Stimulated activated CD4-positive, alpha-beta T cell treated with anti-CD3 and anti-CD28 coated beads, TNF-alpha, amount 100 ng/mL, for 24 hours (primary cell): ENCODE data around the gene TMEM184A.
"Not testable (repeated sequence)": the region's sequence is repeated elsewhere in the genome, so short reads cannot be mapped to it uniquely, and the experiment has no call there.

Source experiments
- DNase-seq, 3 experiments: peaks; one replicate each; pipeline ENCODE4 v3.0.0-alpha.2; 2020; ENCODE audit warnings: low read depth in 3 of 3

The TMEM184A gene

DNA sequence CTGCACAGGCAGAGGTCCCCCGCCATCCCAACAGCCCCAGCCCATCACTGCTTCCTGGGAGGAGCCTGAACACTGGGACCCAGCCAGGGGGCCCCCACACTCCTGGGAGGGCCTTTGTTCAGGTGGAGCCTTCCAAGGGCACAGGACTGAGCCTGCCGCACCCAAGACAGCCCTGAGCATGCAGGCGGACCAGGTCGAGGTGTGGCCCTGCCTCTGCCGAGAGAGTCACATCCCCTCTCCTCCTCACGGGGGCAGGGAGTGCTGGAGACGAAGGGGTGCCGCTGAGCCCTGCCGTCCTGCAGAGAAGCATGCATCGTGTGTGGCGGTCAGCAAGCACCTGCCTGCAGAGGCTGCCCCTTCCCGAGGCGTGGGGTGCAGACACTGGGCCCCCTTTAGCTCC is 32.8 kb downstream of the TMEM184A start:
- no peak for DNase-seq

DNA sequence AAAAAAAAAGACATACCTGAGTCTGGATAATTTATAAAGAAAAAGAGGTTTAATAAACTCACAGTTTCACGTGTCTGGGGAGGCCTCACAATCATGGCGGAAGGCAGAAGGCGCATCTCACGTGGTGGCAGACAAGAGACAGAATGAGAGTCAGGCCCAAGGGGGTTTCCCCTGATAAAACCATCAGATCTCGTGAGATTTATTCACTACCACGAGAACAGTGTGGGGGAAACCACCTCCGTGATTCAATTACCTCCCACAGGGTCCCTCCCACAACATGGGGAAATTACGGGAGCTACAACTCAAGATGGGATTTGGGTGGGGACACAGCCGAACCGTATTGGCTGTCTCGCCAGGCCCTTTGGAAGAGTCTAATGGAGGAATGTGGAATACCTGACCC is 34.5 kb downstream of the TMEM184A start:
- no peak for DNase-seq

DNA sequence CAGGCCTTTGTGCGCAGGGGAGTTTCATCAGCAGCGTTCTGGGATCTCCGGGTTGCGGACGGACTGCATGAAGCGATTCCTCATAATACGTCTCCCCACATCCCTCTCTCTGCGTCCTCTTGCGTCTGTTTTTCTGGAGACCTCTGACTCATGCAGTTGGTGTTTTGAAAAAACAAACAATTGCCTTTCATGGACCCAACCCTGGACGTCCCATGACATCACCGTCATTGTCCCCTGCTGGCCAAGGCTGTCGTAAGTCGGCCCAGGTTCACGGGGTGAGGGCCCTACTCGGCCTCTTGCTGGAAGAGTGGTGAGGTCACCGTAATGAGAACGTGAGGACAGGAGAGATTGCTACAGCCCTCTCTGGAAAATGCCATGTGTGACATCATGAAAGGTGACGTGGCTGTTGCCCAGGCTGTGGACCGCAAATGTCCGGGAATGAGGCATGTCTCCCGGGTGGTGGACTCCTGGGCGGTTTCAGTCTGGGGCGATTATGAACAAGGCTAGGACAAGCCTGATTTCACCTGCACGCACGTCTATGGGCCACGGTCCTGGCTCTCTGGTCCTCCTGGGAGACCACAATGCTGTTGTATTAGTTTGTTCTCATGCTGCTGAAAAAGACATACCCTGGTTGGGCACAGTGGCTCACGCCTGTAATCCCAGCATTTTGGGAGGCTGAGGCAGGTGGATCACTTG is 35.3 kb downstream of the TMEM184A start:
- DNase-seq, result no peak

DNA sequence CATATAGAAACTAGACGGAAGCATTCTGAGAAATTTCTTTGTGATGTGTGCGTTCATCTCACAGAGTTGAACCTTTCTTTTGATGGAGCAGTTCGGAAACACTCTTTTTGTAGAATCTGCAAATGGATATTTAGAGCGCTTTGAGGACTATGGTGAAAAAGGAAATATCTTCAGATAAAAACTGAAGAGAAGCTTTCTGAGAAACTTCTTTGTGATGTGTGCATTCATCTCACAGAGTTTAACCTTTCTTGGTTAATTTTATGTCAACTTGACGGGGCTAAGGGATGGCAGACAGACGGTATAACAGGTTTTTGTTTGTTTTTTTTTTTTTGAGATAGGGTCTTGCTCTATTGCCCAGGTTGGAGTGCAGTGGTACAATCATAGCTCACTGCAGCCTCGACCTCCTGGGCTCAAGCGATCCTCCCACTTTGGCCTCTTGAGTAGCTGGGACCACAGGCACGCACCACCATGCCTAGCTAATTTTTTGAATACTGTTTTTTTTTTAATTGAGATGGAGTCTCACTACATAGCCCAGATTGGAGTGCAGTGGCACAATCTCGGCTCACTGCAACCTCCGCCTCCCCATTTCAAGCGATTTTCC is 36.6 kb downstream of the TMEM184A start:
- not testable (repeated sequence) for DNase-seq

DNA sequence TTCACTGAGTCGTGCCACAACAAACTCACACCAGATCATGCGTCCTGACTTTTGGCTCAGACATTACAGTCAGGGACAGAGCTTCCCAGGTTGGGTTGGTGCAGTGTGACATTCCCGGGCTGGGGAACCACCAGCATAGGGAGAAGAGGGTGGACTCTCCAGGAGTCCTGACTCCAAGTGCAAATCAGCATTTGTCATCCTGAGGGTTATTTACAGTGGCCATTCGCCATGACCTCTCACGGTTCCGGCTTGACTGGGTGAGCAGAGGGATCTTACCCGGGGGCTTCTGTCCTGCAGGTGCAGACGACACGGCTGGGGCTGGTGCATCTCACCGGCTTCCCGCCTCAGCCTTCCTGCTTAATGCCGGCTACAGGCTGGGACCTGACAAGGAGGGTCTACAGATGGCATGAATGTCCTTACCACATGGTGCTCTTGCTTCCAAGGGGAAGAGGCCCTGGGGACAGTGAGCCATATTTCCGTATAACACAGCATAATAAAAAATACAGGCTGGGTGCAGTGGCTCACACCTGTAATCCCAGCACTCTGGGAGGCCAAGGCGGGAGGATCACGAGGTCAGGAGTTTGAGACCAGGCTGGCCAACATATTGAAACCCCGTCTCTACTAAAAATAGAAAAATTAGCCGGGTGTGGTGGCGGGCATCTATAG is 39.3 kb downstream of the TMEM184A start:
- no peak for DNase-seq

DNA sequence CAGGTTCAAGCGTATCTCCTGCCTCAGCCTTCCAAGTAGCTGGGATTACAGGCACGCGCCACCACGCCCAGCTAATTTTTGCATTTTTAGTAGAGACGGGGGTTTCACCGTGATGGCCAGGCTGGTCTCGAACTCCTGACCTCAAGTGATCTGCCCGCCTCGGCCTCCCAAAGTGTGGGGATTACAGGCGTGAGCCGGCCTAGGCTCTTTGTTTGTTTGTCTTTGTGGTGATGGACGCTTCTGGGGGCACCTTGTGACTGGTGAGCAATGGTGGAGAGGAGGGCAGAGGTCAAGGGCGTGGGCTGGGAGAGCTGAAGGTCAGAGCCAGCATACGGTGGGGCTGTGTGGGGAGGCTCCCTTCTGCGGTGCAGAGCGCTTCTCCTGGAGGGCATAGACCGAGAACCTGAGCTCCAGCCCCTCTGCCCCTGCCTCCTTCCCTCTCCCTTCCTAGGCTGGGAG is 40.5 kb downstream of the TMEM184A start:
- not testable (repeated sequence) for DNase-seq

DNA sequence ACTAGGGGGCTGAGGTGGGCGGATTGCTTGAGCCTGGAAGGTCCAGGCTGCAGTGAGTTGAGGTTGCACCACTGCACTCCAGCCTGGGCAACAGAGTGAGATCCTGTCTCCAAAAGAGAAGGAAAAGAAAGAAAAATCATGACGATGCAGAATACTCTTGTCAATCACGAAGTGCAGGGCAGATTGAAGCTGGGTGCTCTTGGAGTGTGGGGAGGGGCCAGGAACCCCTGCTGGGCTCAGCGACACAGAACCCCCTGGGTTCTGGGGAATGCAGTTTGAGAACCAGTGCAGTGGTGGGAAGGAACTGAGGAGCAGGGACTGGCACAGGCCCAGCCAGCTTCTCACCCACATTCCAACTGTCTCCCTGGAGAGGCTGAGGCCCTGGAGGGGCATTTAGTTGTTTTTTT is 41.0 kb downstream of the TMEM184A start:
- no peak for DNase-seq

DNA sequence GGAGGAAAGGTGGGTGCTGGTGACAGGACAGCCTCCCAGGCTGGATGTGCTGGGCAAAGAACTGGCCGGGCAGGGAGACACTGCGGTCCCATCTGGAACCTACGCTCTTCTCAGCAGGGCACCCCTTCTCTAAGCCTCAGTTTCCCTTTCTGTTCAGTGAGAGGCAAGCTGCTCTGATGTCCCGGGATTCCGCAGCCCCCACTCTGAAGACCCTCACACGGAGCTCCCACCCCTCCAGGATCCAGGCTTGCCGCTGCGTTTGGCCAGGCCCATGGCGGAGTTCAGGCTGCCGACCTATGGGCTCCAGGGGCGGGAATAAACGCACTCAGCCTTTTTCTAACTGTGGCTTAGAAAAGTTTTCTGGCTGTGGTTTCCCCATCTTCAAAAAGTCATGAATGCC is 41.6 kb downstream of the TMEM184A start:
- no peak for DNase-seq

DNA sequence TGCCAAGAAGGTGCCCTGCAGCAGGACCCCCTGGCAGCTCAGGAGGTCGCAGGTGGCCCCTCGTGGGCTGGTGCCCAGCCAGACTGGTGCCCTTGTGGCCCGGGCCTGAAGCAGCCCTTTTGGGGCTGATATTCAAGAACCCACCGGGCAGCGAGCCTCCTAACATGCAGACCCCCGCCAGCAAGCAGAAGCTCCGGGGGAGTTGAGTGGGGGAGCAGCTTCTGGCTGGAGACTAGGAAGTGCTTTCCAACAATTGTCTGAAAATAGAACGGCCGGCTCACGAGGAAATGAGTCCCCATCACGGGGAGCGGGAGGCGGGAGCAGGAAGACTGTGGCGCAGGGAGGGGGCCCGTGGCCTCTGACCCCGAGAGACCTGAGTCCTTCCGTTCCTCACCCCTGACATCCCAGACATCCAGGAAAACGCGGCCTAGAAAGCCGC is 42.3 kb downstream of the TMEM184A start:
- DNase-seq, result no peak

DNA sequence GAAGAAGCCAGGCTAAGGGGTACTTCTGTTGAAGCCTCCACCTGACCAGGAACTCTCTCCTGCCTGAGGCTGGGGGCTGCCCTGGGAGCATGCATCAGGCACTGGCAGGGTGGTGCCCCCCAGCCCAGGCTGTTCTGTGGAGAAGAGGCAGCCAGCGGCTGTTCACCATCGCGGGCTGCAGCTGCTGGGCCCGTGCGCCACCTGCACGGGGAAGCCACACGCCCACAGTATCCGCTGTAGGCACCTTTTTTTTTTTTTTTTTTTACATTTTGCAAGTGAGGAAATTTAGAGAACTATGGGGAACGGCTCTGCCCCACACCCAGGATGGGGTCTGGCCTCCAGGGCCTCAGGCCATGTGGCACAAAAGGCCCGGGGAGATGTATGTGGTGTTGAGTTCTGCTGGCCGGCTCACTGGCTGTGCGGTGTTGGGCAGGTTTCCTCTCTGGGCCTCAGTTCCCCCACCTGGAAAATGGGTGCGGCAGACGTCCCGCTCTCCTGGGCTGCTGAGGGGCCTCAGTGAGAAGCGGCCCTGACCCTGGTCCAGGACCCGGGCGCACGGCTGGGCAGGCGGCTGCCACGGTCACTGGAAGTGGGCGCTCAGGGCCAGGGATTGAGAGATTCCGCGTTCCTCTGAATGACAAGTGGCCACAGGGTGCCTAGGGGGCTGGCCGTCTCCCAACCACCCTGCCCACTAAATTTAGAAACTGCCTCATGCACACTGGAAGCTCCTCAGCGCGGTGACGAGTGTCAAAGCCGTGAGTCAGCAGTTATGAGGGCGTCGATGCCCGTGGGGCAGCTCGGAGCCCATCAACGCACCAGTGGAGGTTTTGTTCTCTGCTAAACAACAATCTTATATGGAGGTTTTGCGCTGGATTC is 43.0 kb downstream of the TMEM184A start:
- peak in 1 of 3 experiments; percentile 41 for DNase-seq

DNA sequence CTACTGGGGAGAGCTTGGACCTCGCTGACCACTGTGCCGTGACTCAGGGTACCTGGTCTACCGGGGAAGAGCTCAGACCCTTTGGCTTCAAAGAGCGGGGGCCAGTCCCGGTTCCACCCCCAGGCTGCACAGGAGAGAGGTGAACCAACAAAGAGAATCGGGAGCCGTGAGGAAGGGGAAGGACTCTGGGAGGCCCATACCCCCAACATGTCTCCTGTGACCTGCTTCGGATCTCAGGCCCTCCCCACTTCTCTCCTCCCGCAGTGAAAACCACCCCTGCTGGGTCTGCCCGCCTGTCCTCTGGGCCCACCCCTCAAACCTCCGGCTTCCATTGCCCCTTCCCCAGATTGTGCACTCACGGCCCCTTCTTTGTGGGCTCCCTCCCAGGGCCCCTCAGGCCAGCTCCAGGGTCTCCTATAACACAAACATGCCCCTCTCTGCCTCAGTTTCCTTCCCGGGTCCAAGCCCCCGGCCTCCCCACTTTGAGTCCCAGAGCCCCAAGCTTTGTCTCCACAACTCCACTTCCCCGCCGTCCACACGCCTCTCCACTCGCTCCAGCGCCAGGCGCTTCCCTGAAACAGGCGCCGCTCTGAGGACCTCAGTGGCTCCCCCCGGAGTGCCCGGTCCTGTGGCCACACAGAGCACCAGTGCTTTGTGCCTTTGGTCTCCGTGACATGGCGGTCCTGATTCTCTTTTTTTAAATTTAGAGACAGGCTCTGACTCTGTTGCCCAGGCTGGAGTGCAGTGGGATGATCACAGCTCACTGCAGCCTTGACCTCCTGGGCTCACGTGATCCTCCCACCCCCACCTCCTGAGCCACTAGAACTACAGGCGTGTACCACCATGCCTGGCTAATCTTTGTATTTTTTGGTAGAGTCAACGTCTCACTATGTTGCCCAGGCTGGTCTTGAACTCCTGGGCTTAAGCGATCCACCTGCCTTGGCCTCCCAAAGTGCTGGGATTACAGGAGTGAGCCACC is 44.3 kb downstream of the TMEM184A start:
- no peak for DNase-seq

DNA sequence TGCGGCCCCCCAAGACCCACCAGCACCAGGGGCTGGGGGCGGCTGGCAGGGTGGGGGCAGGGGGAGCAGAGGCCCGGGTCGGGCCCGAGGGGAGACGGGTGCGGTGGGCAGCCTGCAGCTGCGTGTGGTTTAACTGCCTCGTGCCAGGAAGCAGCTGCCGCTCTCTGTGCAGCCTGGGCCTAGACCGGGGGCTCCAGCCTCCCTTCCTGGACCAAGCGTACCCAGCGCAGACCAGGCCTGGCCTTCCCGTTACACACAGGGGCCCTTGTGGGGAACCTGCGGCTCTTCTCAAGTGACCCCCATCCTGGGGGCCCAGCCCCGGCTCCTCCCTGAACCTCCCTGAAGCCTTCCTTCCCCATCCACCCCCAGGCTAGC is 45.2 kb downstream of the TMEM184A start:
- DNase-seq, result no peak

DNA sequence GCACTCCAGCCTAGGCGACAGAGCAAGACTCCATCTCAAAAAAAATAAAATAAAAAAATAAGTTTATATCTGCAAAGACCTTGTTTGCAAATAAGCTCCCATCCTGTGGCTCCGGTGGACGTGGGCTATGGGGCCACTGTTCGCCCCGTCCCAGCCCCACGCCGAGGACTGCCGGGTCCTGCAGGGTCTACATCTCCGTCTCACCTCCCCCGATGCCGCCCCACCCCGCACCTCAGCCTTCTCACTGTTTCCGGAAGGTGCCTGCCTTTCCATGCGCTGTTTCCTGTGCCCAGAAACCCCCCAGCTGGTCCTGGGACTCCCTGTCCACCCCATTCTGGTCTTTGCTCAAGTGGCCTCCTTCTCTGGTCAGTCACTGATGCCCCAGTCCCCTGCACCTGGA is 46.8 kb downstream of the TMEM184A start:
- DNase-seq, result no peak

DNA sequence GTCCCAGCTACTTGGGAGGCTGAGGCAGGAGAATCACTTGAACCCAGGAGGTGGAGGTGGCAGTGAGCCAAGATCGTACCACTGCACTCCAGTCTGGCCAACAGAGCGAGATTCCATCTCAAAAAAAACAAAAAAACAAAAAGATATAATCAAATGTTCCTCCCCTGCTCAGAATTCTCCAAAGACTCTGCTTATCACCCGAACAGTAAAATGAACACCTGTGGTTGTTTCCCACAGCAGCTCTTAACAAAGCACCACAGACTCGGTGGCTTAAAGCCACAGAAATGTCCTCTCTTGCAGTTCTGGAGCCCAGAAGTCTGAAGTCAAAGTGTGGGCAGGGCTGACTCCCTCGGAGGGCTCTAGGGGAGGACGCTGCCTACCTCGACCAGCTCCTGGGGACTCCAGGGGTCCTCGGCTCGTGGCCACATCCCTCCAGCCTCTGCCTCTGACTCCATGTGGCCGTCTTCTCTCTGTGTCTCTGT is 47.7 kb downstream of the TMEM184A start:
- DNase-seq, result no peak

DNA sequence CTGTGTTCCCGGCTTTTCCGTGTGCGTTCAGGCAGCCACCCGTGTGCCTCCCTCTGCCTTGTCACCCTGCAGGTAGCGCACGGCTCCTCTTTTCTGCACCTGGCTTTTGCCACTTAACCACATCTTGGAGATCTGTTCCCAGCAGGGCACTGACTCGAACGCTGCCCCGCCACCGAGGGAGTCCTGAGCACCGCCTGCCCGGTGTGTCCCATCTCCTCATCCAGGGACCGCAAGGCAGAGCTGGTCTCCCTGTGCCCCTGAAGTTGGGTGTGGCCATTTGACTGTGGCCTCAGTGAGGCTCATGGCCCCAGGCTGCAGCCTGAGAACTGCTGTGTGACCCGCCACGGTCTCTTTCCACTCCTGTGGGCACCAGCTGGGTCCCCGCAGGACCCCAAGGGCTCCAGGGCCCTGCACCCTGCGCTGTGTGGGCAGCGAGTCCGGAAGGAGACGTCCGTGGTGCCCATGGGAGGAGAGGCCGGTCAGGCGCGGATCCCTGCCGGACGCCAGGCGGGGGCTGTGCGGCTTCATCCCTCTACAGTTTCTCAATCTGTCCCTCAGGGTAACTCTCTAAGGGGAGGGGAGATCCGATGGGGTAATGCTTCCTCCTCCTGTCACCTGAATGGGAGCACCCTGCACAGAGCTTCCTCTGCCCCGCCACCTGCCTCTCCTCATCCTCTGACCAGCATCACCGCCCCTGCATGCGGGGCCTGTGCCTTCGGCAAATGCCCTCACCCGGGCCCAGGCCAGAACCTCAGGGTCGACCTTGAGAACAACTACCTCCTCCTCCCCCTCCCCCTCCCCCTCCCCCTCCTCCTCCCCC is 50.1 kb downstream of the TMEM184A start:
- no peak for DNase-seq

DNA sequence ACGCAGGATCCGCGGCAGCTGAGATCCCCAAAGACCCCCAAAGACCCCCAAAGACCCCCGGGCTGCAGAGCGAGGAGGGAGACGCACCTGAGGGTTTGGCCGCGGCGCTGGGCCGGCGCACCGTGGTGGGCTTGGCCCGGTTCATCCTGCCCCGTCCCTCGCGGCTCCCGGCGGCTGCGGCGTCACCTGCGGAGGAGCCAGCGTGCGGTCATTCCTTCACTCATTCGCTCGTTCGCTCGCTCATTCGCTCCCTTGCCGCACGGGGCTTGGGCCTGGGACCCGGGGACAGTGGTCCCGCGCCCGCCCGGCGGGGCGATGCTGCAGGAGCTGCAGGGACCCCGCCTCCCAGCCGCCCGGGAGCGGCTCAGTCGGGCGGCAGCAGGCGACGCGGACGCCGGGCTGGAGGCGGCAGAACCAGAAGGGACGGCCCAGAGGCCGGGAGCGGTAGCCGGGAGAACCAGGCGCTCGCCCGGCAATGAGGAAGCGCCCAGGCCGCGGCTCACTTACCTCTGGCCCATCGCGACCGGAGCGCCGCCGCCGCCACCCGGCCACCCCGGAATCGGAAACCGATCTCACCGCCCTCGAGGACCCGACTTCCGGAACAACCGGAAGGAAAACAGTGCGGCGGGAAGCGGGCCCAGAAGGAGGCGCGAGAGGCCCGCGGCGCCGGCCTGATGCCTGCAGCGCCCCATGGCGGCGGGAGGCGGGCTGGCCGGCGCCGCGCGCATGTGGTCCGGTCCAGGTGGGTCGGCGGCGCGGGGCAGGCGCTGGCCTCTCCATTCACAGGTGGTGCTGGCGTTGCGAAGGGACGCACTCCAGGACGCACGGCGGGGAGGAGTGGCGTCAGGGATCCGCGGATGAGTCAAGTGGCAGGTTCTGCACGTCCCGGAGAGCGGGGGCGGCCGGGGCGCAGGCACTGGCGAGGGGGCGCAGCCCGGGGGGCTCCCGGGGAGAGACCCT is 51.9 kb downstream of the TMEM184A start, which contains the start of gene INTS1:
Gene INTS1, minus strand, starts transcription at position 574 of the 960 bp plus-strand sequence. Its CDS starts 429 bp downstream, at position 145.
- peak; percentile 81 to 89 (median 82) for DNase-seq

DNA sequence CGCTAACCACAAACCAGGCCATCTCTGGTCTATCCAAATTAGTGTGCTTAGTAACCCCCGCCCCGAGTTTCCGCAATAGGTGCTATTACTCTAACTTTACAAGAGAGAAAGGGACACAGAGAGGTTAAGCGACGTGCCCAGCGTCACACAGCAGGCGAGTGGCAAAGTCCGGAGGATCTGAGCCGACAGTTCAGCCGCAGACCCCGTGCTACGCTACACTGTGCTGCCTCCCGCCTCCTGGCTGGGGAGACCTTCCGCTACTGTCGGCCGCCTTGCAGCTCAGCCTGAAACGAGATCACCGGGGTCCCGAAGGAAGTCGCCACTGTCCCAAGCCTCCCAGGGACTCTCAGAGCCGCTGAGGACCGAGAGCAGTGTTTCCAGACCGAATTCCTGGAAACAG is 52.6 kb downstream of the TMEM184A start:
- DNase-seq, result no peak

DNA sequence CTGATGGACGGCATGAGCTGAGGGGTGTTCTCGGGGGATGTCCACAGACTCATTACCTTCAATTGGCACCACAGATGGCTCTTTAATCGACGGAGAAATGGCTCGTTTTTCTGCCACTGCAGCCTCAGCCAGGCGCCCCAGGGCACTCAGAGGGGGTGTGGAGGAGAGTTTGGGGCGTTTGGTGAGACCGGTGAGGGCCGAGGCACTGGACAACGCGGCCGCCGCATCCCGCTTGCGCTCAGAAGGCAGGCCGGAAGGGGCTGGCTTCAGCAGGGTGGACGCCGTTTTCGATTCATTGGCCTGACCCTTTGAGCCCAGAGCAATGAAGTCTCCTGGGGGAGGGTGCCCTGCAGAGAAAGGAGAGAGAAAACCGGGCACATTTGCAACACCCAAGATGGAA is 53.2 kb downstream of the TMEM184A start:
- DNase-seq, result no peak
